Right lobe of liver (tissue), 6 donors: ENCODE data around the gene PTPRT. TPM values are rescaled to one million over a fixed set of nuclear protein-coding genes. Genes with fewer than 3 reads are reported as not detected.

Experiments used
- ATAC-seq, 4 donors: fragments of 200-7000 bp; cut with Tn5 transposase; one replicate each; pipeline ENCODE4 v1.9.1; 2020; ENCODE audit warnings: mild to moderate bottlenecking in 4 of 4, moderate library complexity in 4 of 4
- DNase-seq, 3 donors: peaks; one replicate each; pipeline ENCODE4 v3.0.0-alpha.2; 2020
- H3K27ac ChIP-seq, 3 donors: fragments of 200-600 bp; one replicate each; pipeline ENCODE4 v1.8.0; 2022
- H3K27me3 ChIP-seq, 2 donors: fragments of 200-600 bp; one replicate each; pipeline ENCODE4 v1.8.0; 2022
- H3K36me3 ChIP-seq, 4 donors: fragments of 200-600 bp; sonication (generic) in 1 of 4; one replicate each; pipeline versions ENCODE4 v1.5.1 to v1.8.0; 2017 to 2022; ENCODE audit warnings: control low read depth in 1 of 4
- H3K4me1 ChIP-seq, 4 donors: fragments of 200-600 bp; sonication (generic) in 1 of 4; one replicate each; pipeline versions ENCODE4 v1.5.1 to v1.8.0; 2017 to 2022; ENCODE audit warnings: control low read depth in 1 of 4
- H3K4me3 ChIP-seq, 3 donors: fragments of 200-600 bp; one replicate each; pipeline ENCODE4 v1.8.0; 2022
- H3K9me3 ChIP-seq, 4 donors: fragments of 200-600 bp; sonication (generic) in 1 of 4; one replicate each; pipeline versions ENCODE4 v1.5.1 to v1.8.0; 2017 to 2022; ENCODE audit warnings: control low read depth in 1 of 4
- CTCF ChIP-seq, 4 donors: fragments of 200-600 bp in 3 of 4; fragments of 450-650 bp in 1 of 4; IDR thresholded peaks; one replicate each; pipeline versions ENCODE4 v1.5.1 to v1.8.0; 2016 to 2022; ENCODE audit warnings: antibody characterized with exemption in 4 of 4, mild to moderate bottlenecking in 2 of 4
- POLR2A ChIP-seq: fragments of 450-650 bp; IDR thresholded peaks from one replicate; pipeline ENCODE4 v1.6.1; 2017; ENCODE audit warnings: antibody characterized with exemption, mild to moderate bottlenecking
- WGBS: methylation state at CpG from one replicate; pipeline ENCODE4 v1.1.6; 2018; ENCODE audit warnings: low coverage, low lambda C conversion rate; ENCODE audit not compliant: insufficient coverage; ENCODE audit errors: missing lambda C conversion rate; 5-methylcytosine and 5-hydroxymethylcytosine counted together
- intact Hi-C, 2 donors: fragments of 100-400 bp; cut with DNase I; formaldehyde crosslinking; loops; one replicate each; pipeline versions ENCODE4 v1.11.2 to v1.14.1; 2022
- total RNA-seq, 6 experiments: library from RNA; depleted of rRNA in 2 of 6; stranded (reverse); fragments of >200 nt in 2 of 6; fragmentation: NEBNext Ultra II Directional in 3 of 6; extraction: Animal tissue kit (Norgen Biotek cat#: 25700) in 3 of 6; gene quantifications; one replicate each; pipeline versions ENCODE4 v1.1.0 to v1.2.4, GENCODE V29; 2016 to 2023
- donor health status: DM: no; HTN: yes; CAD: no.
- donor health status: DM: no; HTN: no; CAD: no.
- donor health status: DM: no; HTN: no; CAD: no.
- donor health status: DM: no; HTN: yes; CAD: no.
- donor health status: DM: no; HTN: yes; CAD: no.

PTPRT gene
- total RNA-seq, 6 experiments from 2014 or later = 0.18 to 1.0 (median 0.51) TPM

- intact Hi-C loops = no loop called here
- Histone ChIP-seq H3K4me3 (no peak overlapping the region), H3K27me3 (no peaks in the 10 kb centered on the region), H3K36me3 (no peaks in the 10 kb centered on the region), H3K9me3 (no peaks in the 10 kb centered on the region), H3K27ac (no peak overlapping the region), H3K4me1 (no peaks in the 10 kb centered on the region)
- ATAC-seq = no peak
- DNase-seq = no peak
- WGBS = 75% methylated on average over 3 of the region's 3 CpGs
- TF ChIP-seq CTCF (IDR thresholded peaks at IDR 0.05) = no peak
- no peak for TF ChIP-seq POLR2A
Observed at GRCh38 chr20:42938441-42939205, 251.1 kb downstream of the PTPRT start.

GRCh38 chr20:42936482-42936881 is 253.2 kb downstream of the PTPRT start:
- intact Hi-C loops = no loop called here
- no peak for TF ChIP-seq CTCF (IDR thresholded peaks at IDR 0.05)
- no peak for TF ChIP-seq POLR2A
- H3K4me1 ChIP-seq = no peaks in the 10 kb centered on the region
- no peaks in the 10 kb centered on the region for H3K27me3 ChIP-seq
- H3K36me3 ChIP-seq = no peaks in the 10 kb centered on the region
- no peak overlapping the region for H3K27ac ChIP-seq
- DNase-seq (no peak), ATAC-seq (no peak)
- 78% methylated on average over 2 of the region's 3 CpGs for WGBS
- no peaks in the 10 kb centered on the region for H3K9me3 ChIP-seq
- no peak overlapping the region for H3K4me3 ChIP-seq

- Histone ChIP-seq H3K36me3 (no peaks in the 10 kb centered on the region), H3K27ac (no peak overlapping the region), H3K27me3 (no peaks in the 10 kb centered on the region), H3K9me3 (no peaks in the 10 kb centered on the region), H3K4me3 (no peak overlapping the region), H3K4me1 (no peaks in the 10 kb centered on the region)
- TF ChIP-seq POLR2A (no peak), CTCF (IDR thresholded peaks at IDR 0.05) (no peak)
- DNase-seq = no peak
- 92% methylated on average over 3 of the region's 4 CpGs for WGBS
- intact Hi-C loops = no loop called here
- no peak for ATAC-seq
Observed at GRCh38 chr20:42924215-42924614, 265.5 kb downstream of the PTPRT start.

GRCh38 chr20:42923348-42923918 is 266.3 kb downstream of the PTPRT start:
- no peaks in the 10 kb centered on the region for H3K9me3 ChIP-seq
- no peaks in the 10 kb centered on the region for H3K27me3 ChIP-seq
- WGBS = 68% methylated on average over 7 of the region's 7 CpGs
- ATAC-seq = peak in 1 of 4 donors; percentile 38
- intact Hi-C loops = no loop called here
- DNase-seq = no peak
- no peak overlapping the region for H3K4me3 ChIP-seq
- no peak for TF ChIP-seq POLR2A
- TF ChIP-seq CTCF (IDR thresholded peaks at IDR 0.05) = no peak
- no peak overlapping the region for H3K27ac ChIP-seq
- no peaks in the 10 kb centered on the region for H3K36me3 ChIP-seq
- H3K4me1 ChIP-seq = no peaks in the 10 kb centered on the region
